GM20431 (cell line): ENCODE results near the gene GLRA3.

Source experiments
- in situ Hi-C: fragments of 300-500 bp; cut with MseI, MboI; formaldehyde crosslinking; loops from one replicate; pipeline ENCODE4 v1.15.0; 2020; ENCODE audit warnings: low sequenced_read_pairs; ENCODE audit not compliant: unreplicated experiment

GLRA3 gene

DNA sequence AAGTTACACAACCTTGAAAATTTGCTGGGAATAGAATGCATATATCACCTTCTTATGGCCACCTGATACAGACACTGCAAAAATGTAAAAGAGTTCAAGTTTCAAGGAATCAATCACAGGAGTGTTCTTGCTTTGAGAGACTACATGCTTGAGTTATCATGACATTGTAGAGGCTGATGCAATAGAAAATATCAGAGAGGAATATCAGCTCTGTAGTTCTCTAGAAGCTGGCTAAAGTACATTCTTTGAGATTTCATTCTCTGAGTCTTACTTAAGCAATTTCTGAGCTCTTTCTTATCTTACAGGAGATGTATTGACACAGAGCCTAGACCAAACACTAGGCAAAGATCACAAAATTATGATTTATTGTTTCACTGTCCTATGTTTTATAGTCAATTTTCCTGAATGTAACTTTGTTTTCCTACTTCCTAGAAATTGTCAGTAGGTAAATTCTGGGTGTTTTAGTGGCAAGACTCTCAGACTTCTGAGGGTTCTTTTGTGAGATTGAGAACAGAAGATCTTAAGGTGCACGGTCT, 154.7 kb downstream of the GLRA3 start:
- in situ Hi-C loops: no loop called here

DNA sequence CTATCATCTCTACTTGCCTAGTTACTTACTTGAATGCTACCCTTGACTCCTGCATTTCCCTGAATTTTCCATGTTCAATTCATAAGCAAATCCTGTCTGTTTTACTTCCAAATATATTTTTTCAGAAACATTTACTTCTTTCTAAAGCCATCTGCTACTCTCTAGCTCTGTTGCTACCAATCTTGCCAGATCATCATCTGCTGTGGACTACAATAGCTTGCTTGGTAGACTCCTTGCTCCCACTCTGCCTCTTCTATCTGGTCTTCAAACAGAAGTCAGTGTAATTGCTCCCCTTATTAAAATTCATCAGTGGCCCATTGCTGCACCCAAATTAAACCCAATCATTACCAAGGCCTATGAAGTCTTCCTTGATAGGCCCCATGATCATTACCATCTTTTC, 155.2 kb downstream of the GLRA3 start:
- in situ Hi-C loops: no loop called here

GRCh38 chr4:174672276-174672675, 156.8 kb downstream of the GLRA3 start:
- in situ Hi-C loops: no loop called here

DNA sequence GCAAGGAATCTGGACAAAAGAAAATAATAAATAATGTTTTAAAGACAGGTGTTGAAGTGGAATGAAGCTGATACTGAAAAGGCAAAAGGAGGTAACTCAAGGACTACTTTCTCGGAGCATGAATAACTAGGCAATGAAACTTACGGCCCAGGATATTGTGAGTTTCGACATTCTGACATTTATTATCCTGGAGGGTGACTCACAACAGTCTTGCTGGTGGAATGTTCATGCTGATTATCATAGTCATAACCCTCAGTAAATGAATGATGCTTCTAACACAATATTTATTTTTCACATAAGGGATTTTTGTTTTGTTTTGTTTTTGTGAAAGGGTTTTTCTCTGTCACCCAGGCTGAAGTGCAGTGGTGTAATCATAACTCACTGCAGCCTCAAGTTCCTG, 159.8 kb downstream of the GLRA3 start:
- in situ Hi-C loops: no loop called here

DNA sequence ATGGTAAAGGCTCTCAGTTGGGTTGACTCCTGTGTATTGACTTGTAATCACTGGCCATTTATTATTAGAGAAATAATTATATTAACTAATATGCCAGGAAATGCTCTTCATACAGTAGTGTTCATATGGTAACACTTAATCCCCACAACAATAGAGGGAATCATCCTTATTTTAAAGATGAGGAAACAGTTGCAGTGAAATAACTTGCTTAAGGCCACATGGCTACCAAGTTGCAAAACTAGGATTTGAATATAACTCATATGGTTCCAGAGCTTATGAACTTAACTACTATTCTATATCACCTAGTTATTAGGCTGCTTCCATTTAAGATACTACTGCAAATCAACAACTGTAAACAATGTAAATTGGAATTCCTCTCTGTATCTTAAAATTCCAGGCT, 163.2 kb downstream of the GLRA3 start:
- in situ Hi-C loops: no loop called here

GRCh38 chr4:174663216-174663615, 165.8 kb downstream of the GLRA3 start:
- in situ Hi-C loops: no loop called here

- in situ Hi-C loops: no loop called here
Measured at GRCh38 chr4:174658246-174658645, 170.8 kb downstream of the GLRA3 start.

DNA sequence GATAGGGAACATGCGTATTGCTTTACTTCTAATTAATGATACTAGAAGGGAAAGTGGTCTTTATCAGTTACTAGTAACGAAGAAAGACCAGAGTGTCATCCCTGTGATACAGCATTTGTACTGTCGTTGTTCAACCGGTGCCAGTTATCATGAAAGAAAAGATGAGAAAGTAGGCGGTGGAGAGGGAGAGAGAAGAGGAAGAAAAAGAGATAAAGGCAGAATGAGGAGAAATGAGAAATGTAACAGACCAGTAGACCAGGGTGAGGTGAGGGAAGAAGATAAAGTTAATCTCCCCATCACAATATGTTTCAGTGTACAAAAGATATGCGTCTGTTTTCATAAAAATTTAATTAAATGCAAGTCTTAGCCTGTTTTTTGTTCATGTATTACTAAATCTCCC, 171.6 kb downstream of the GLRA3 start:
- in situ Hi-C loops: no loop called here

DNA sequence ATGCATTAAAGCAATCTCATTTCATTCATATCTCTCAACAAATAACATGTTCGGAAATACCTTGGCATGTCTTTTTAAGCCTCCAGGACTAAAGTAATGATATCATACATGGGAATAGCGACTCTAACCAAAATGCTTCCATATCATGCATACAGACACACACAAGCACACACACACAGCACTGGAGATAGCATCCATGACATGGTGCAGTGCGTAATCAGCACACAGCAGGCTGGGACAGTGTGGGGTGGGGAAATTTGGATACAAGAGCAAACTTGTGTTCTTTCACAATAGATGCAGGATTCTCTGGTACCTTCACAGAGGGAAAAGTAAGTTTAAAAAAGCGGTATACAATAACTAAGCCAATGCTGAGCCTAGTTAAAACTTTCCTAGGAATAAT, 174.4 kb downstream of the GLRA3 start:
- in situ Hi-C loops: no loop called here

GRCh38 chr4:174650711-174651355, 178.2 kb downstream of the GLRA3 start:
- in situ Hi-C loops: no loop called here

DNA sequence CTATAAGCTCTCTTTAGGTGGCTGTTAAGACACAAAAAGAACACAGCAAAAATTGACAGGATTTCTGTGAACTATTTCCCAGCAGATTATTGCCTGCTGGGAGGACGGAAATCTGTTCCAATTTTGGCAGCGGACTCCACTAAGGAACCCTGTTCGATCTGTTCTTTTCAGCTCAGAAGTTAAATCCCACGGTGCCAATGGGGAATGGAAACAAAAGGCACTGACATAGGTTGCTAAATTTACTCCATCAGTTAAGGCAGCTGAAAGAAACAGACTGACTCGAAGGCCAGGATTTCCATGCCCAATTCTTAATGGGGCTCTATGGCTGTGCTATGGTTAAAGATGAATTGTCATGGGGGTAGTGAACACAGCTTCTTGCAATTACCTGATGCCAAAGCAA, 180.2 kb downstream of the GLRA3 start:
- in situ Hi-C loops: loop anchor here (25.0 kb wide), 1 partner anchor 287 kb away; no protein-coding TSS in a partner anchor

GRCh38 chr4:174646326-174646725, 182.7 kb downstream of the GLRA3 start:
- in situ Hi-C loops: loop anchor here (25.0 kb wide), 1 partner anchor 284 kb away; no protein-coding TSS in a partner anchor

DNA sequence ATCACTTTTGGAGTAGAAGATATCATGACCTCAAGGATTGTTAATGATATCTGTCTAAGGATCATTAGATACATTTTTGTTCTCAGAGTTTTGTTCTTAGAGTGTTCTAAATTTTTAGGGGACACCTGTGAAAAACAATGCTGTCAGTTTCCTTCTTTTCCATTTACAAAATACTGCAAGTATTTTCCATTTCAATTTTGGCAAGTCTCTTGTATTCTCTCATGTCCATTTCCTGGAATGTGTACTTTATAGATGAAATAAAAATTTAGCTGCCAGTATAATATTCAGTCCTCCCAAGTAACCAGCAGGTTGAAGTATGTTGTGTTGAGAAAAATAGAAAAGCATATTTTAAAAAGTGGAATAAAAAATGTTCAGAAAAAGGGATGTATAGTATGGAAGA, 188.9 kb downstream of the GLRA3 start:
- in situ Hi-C loops: loop anchor here (25.0 kb wide), 1 partner anchor 278 kb away; no protein-coding TSS in a partner anchor

DNA sequence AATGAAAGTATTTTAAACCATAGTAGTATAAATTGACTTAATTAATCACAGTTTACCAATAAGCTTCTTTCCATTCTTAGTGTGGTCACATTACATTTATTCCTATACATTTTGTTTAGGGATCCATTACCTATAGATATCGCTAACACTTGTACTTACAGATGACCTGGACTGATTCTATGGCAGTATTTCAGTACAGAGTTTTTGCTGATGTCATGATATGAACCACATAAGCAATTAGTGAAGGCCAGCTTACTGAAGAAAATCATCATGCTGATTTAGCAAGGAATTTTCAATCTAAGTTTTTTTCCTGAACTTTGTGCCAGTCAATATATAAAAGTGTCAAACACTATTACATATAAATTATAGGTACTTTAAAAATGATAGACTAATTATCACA, 193.3 kb downstream of the GLRA3 start:
- in situ Hi-C loops: loop anchor here (25.0 kb wide), 1 partner anchor 273 kb away; no protein-coding TSS in a partner anchor

DNA sequence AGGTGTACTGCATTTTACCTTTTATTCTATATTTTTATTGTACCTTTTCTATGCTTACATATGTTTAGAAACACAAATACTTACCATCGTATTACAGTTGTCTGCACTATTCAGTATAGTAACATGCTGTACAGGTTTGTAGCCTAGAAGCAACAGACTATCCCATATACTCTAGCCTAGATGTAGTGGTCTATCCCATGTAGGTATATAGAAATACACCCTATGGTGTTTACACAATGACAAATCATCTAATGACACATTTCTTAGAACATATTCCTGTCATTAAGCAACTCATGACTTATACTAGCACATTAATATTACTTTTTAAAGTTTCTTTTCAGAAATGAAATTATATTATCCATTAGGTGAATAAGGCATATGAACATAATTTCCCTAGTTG, 195.6 kb downstream of the GLRA3 start:
- in situ Hi-C loops: loop anchor here (25.0 kb wide), 1 partner anchor 271 kb away; no protein-coding TSS in a partner anchor

GRCh38 chr4:174631901-174632758, 196.9 kb downstream of the GLRA3 start:
- in situ Hi-C loops: loop anchor here (25.0 kb wide), 1 partner anchor 270 kb away; no protein-coding TSS in a partner anchor

- in situ Hi-C loops: loop anchor here (25.0 kb wide), 1 partner anchor 268 kb away; no protein-coding TSS in a partner anchor
Measured at GRCh38 chr4:174629907-174630450, 199.1 kb downstream of the GLRA3 start.

- in situ Hi-C loops: loop anchor here (25.0 kb wide), 1 partner anchor 267 kb away; no protein-coding TSS in a partner anchor
Measured at GRCh38 chr4:174629265-174629664, 199.8 kb downstream of the GLRA3 start.

GRCh38 chr4:174628191-174628590, 200.9 kb downstream of the GLRA3 start:
- in situ Hi-C loops: loop anchor here (25.0 kb wide), 1 partner anchor 266 kb away; no protein-coding TSS in a partner anchor

GRCh38 chr4:174627473-174627872, 201.6 kb downstream of the GLRA3 start:
- in situ Hi-C loops: loop anchor here (25.0 kb wide), 1 partner anchor 265 kb away; no protein-coding TSS in a partner anchor
